ENCODE data around the gene DFFB.

Gene DFFB

GRCh38 chr1:3898994-3899753 lies 41.9 kb downstream of the DFFB start:
- no peak for FAIRE-seq

- FAIRE-seq = no peak
Observed at GRCh38 chr1:3899754-3900149, 42.5 kb downstream of the DFFB start.

- FAIRE-seq = peak; percentile 83
Observed at GRCh38 chr1:3900150-3900968, 43.1 kb downstream of the DFFB start, which contains the start of gene C1orf174. Gene C1orf174, minus strand, starts transcription at chr1:3900272. Its CDS starts 86 bp downstream, at chr1:3900186.

- FAIRE-seq = no peak
Observed at GRCh38 chr1:3900969-3901529, 43.8 kb downstream of the DFFB start.

GRCh38 chr1:3902111-3902511 lies 44.8 kb downstream of the DFFB start:
- FAIRE-seq = no peak

GRCh38 chr1:3902571-3903091 lies 45.4 kb downstream of the DFFB start:
- no peak for FAIRE-seq

- FAIRE-seq = no peak
Observed at GRCh38 chr1:3903141-3904005, 46.1 kb downstream of the DFFB start.

GRCh38 chr1:3904006-3904842 lies 46.9 kb downstream of the DFFB start:
- no peak for FAIRE-seq

- FAIRE-seq = no peak
Observed at GRCh38 chr1:3904843-3905185, 47.5 kb downstream of the DFFB start.

GRCh38 chr1:3905266-3905952 lies 48.1 kb downstream of the DFFB start:
- FAIRE-seq = no peak

- no peak for FAIRE-seq
Observed at GRCh38 chr1:3905953-3906671, 48.8 kb downstream of the DFFB start.

GRCh38 chr1:3906672-3907020 lies 49.4 kb downstream of the DFFB start:
- no peak for FAIRE-seq

- FAIRE-seq = no peak
Observed at GRCh38 chr1:3907031-3907534, 49.8 kb downstream of the DFFB start.

GRCh38 chr1:3907621-3908165 lies 50.4 kb downstream of the DFFB start:
- no peak for FAIRE-seq

- FAIRE-seq = no peak
Observed at GRCh38 chr1:3908886-3909517, 51.7 kb downstream of the DFFB start.

- no peak for FAIRE-seq
Observed at GRCh38 chr1:3909615-3910014, 52.3 kb downstream of the DFFB start.

- no peak for FAIRE-seq
Observed at GRCh38 chr1:3910049-3910731, 52.9 kb downstream of the DFFB start.

Data from islet of Langerhans (tissue), 1 donor.